CD14-positive monocyte (primary cell): ENCODE results near the gene EPN3. TPM values are rescaled to one million over a fixed set of nuclear protein-coding genes. Genes with fewer than 3 reads are reported as not detected.

Source experiments
- DNase-seq, 3 donors: peaks; one replicate each; pipeline ENCODE4 v3.0.0-alpha.2; 2011 to 2022
- H2AFZ ChIP-seq: 2 replicates; pipeline ENCODE4 v1.6.0; 2012; ENCODE audit warnings: mild to moderate bottlenecking, low read depth, low read length, inconsistent platforms; ENCODE audit not compliant: insufficient read depth, poor library complexity, severe bottlenecking
- H3K27ac ChIP-seq, 2 donors: 1 replicate in 1 of 2; 2 replicates in 1 of 2; pipeline ENCODE4 v1.5.1; 2012 to 2013; ENCODE audit warnings: low read length in 2 of 2, control low read depth in 1 of 2, inconsistent platforms in 1 of 2, low read depth in 1 of 2, mild to moderate bottlenecking in 1 of 2
- H3K27me3 ChIP-seq, 2 donors: one replicate each; pipeline versions ENCODE4 v1.6.0 to v1.6.1; 2011 to 2013; ENCODE audit warnings: low read length in 2 of 2; ENCODE audit not compliant: control insufficient read depth in 2 of 2, insufficient read depth in 2 of 2
- H3K36me3 ChIP-seq, 2 donors: replicated peaks in 1 of 2; 1 replicate in 1 of 2; 2 replicates in 1 of 2; pipeline versions ENCODE4 v1.5.1 to v1.6.1; 2012 to 2013; ENCODE audit warnings: low read length in 2 of 2, control low read depth in 1 of 2, inconsistent platforms in 1 of 2, mild to moderate bottlenecking in 1 of 2; ENCODE audit not compliant: insufficient read depth in 2 of 2, control insufficient read depth in 1 of 2
- H3K4me1 ChIP-seq, 2 donors: 1 replicate in 1 of 2; 2 replicates in 1 of 2; pipeline versions ENCODE4 v1.5.1 to v1.6.1; 2012 to 2013; ENCODE audit warnings: low read length in 2 of 2, control low read depth in 1 of 2, inconsistent platforms in 1 of 2, mild to moderate bottlenecking in 1 of 2, moderate library complexity in 1 of 2; ENCODE audit not compliant: insufficient read depth in 2 of 2, control insufficient read depth in 1 of 2
- H3K4me2 ChIP-seq: replicated peaks from 2 replicates; pipeline ENCODE3; 2012; ENCODE audit warnings: low read length, moderate library complexity, mild to moderate bottlenecking; ENCODE audit not compliant: poor library complexity, severe bottlenecking; ENCODE audit errors: extremely low read depth
- H3K4me3 ChIP-seq, 3 experiments: fragments of 200-600 bp in 1 of 3; sonication (generic) in 1 of 3; replicated peaks in 1 of 3; 1 replicate in 2 of 3; 2 replicates in 1 of 3; pipeline ENCODE4 v1.5.1; 2011 to 2013; ENCODE audit warnings: low read length in 3 of 3, mild to moderate bottlenecking in 3 of 3, control low read depth in 2 of 3, low read depth in 2 of 3, inconsistent platforms in 1 of 3, moderate library complexity in 1 of 3
- H3K79me2 ChIP-seq: 2 replicates; pipeline ENCODE4 v1.6.0; 2012; ENCODE audit warnings: mild to moderate bottlenecking, control low read depth, inconsistent platforms, low read length, moderate library complexity; ENCODE audit not compliant: insufficient read depth
- H3K9ac ChIP-seq: 2 replicates; pipeline ENCODE4 v1.6.0; 2017; ENCODE audit warnings: low read length, mild to moderate bottlenecking; ENCODE audit not compliant: insufficient read depth, poor library complexity, severe bottlenecking
- H3K9me3 ChIP-seq, 2 donors: replicated peaks in 1 of 2; 1 replicate in 1 of 2; 2 replicates in 1 of 2; pipeline versions ENCODE4 v1.5.1 to v1.6.1; 2012 to 2013; ENCODE audit warnings: low read length in 2 of 2, control low read depth in 1 of 2; ENCODE audit not compliant: control insufficient read depth in 1 of 2, insufficient read depth in 1 of 2
- H4K20me1 ChIP-seq: 2 replicates; pipeline ENCODE4 v1.6.0; 2012; ENCODE audit warnings: mild to moderate bottlenecking, low read length, control low read depth, moderate library complexity; ENCODE audit not compliant: insufficient read depth
- H3K27ac Mint-ChIP-seq, 7 donors: one replicate each; pipeline ENCODE4 v1.8.0; 2020; ENCODE audit warnings: mild to moderate bottlenecking in 7 of 7, mixed read lengths in 7 of 7, moderate library complexity in 6 of 7, inconsistent platforms in 2 of 7
- H3K27me3 Mint-ChIP-seq, 3 donors: one replicate each; pipeline ENCODE4 v1.8.0; 2021 to 2022; ENCODE audit warnings: low read depth in 3 of 3, mild to moderate bottlenecking in 3 of 3, mixed read lengths in 3 of 3, moderate library complexity in 3 of 3, inconsistent platforms in 1 of 3
- H3K36me3 Mint-ChIP-seq, 2 donors: one replicate each; pipeline ENCODE4 v1.8.0; 2020; ENCODE audit warnings: mixed read lengths in 2 of 2, inconsistent platforms in 1 of 2, mild to moderate bottlenecking in 1 of 2
- H3K4me1 Mint-ChIP-seq: one replicate; pipeline ENCODE4 v1.8.0; 2020; ENCODE audit warnings: mild to moderate bottlenecking, mixed read lengths
- H3K4me3 Mint-ChIP-seq, 2 donors: one replicate each; pipeline ENCODE4 v1.8.0; 2020; ENCODE audit warnings: mild to moderate bottlenecking in 2 of 2, mixed read lengths in 2 of 2, moderate library complexity in 1 of 2
- H3K9me3 Mint-ChIP-seq, 7 donors: one replicate each; pipeline ENCODE4 v1.8.0; 2020 to 2022; ENCODE audit warnings: mixed read lengths in 7 of 7, mild to moderate bottlenecking in 6 of 7, moderate library complexity in 6 of 7, inconsistent platforms in 2 of 7
- WGBS: methylation state at CpG from one replicate; pipeline ENCODE4 v1.1.5; 2013; ENCODE audit warnings: missing lambda C conversion rate; ENCODE audit not compliant: insufficient coverage; 5-methylcytosine and 5-hydroxymethylcytosine counted together
- intact Hi-C, 2 donors: fragments of 100-400 bp; cut with micrococcal nuclease; formaldehyde crosslinking; loops; one replicate each; pipeline versions ENCODE4 v1.15.0 to v1.15.1; 2023
- polyA plus RNA-seq, 3 donors: library from polyadenylated mRNA; depleted of rRNA in 1 of 3; unstranded in 2 of 3; stranded (reverse) in 1 of 3; fragments of 300-500 nt in 2 of 3; fragments of >200 nt in 1 of 3; fragmentation: Illumina TruSeq in 2 of 3; gene quantifications; 1 replicate in 2 of 3; 2 replicates in 1 of 3; pipeline ENCODE4 v1.2.3, GENCODE V29; 2012 to 2021
- TF ChIP-seq, protein P1 (sequence below): fragments of 200-600 bp; IDR thresholded peaks from one replicate; pipeline ENCODE4 v1.8.0; 2022; ENCODE audit warnings: antibody characterized with exemption, mild to moderate bottlenecking

Gene EPN3
- polyA plus RNA-seq, 3 donors = not detected

DNA sequence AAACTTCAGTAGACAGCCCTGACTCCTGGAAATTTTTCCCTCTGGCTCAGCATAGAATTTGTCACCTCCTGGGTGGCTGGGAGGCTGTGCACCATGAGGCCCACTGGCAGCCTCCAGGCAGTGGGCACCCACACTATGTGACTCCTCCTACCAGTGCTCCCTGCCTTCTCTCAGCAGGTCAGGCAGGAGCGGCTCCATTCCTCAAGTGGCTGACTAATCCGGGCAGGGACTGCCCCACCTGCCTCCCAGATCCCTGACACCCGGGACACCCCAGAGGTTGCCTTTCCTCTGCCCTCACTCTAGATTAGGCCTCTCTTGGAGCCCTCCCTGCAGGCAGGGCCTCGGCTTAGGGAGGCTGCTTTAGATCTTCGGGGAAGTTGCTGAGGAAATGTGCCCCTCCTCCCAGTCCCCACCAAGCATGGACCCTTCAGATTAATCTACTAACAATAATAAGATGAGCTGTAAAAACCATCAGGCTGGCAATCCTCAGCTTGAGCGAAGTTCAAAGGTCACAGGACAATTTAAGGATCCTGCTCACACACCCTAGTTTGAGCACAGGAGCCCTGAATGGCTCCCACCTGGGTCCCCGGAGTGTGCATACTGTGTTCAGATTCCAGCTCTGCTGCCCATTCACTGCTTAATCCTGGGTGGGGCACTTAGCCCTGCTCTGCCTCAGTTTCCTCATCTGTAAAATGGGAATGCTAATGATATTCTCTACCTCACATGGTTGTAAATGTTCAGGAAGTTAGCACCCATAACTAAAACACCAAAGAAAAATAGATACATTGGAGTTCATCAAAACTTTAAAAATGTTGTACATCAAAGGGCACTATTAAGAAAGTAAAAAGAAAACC is 34.3 kb upstream of the EPN3 start:
- 93% methylated on average over 3 of the region's 7 CpGs for whole genome bisulfite sequencing

GRCh38 chr17:50499270-50499669 is 33.3 kb upstream of the EPN3 start:
- TF ChIP-seq, protein P1, sequence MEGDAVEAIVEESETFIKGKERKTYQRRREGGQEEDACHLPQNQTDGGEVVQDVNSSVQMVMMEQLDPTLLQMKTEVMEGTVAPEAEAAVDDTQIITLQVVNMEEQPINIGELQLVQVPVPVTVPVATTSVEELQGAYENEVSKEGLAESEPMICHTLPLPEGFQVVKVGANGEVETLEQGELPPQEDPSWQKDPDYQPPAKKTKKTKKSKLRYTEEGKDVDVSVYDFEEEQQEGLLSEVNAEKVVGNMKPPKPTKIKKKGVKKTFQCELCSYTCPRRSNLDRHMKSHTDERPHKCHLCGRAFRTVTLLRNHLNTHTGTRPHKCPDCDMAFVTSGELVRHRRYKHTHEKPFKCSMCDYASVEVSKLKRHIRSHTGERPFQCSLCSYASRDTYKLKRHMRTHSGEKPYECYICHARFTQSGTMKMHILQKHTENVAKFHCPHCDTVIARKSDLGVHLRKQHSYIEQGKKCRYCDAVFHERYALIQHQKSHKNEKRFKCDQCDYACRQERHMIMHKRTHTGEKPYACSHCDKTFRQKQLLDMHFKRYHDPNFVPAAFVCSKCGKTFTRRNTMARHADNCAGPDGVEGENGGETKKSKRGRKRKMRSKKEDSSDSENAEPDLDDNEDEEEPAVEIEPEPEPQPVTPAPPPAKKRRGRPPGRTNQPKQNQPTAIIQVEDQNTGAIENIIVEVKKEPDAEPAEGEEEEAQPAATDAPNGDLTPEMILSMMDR = no peak
- Histone ChIP-seq H2AFZ (no peak overlapping the region), H4K20me1 (no peaks in the 10 kb centered on the region), H3K4me2 (no peak overlapping the region), H3K9me3 (no peaks in the 10 kb centered on the region), H3K4me1 (peaks cover 2 to 7% of the 10 kb centered on the region in 2 donors), H3K27ac (no peak overlapping the region), H3K27me3 (no peaks in the 10 kb centered on the region), H3K79me2 (no peaks in the 10 kb centered on the region), H3K36me3 (no peaks in the 10 kb centered on the region), H3K9ac (no peak overlapping the region), H3K4me3 (no peak overlapping the region)
- Mint-ChIP-seq H3K4me1 (peaks cover 8% of the 10 kb centered on the region), H3K36me3 (no peaks in the 10 kb centered on the region), H3K27ac (no peak overlapping the region), H3K4me3 (no peak overlapping the region), H3K9me3 (no peaks in the 10 kb centered on the region), H3K27me3 (peaks cover 1 to 9% (median 6%) of the 10 kb centered on the region in 3 donors)
- intact Hi-C loops = no loop called here
- DNase-seq = no peak

More for the DNA sequence above, 34.3 kb upstream of the EPN3 start:
- H3K9me3 ChIP-seq = no peaks in the 10 kb centered on the region
- no peak overlapping the region for H3K27ac Mint-ChIP-seq
- peaks cover 1 to 8% (median 3%) of the 10 kb centered on the region in 3 donors for H3K27me3 Mint-ChIP-seq
- H3K9ac ChIP-seq = no peak overlapping the region
- H3K9me3 Mint-ChIP-seq = no peaks in the 10 kb centered on the region
- no peak for DNase-seq
- H2AFZ ChIP-seq = no peak overlapping the region
- no peak overlapping the region for H3K27ac ChIP-seq
- intact Hi-C loops = no loop called here
- no peaks in the 10 kb centered on the region for H3K36me3 ChIP-seq
- H3K27me3 ChIP-seq = no peaks in the 10 kb centered on the region
- H3K4me3 ChIP-seq = no peak overlapping the region
- H3K36me3 Mint-ChIP-seq = no peaks in the 10 kb centered on the region
- TF ChIP-seq, protein P1 = no peak
- no peaks in the 10 kb centered on the region for H3K4me1 ChIP-seq
- no peak overlapping the region for H3K4me3 Mint-ChIP-seq
- no peak overlapping the region for H3K4me2 ChIP-seq
- no peaks in the 10 kb centered on the region for H3K79me2 ChIP-seq
- H3K4me1 Mint-ChIP-seq = no peaks in the 10 kb centered on the region
- H4K20me1 ChIP-seq = no peaks in the 10 kb centered on the region
